Calu3 (cell line): ENCODE data around the gene MSLN. TPM values are rescaled to one million over a fixed set of nuclear protein-coding genes. Genes with fewer than 3 reads are reported as not detected.

Experiments used
- BruUV-seq: library from RNA; stranded (reverse); fragments of 400-500 nt; replicated peaks from 2 replicates; lab custom pipeline; 2021; lab: Mats Ljungman, UMichigan
- CTCF ChIA-PET: fragments of 300-600 bp; sonication (Branson Sonifier 250); formaldehyde crosslinking; loops from one replicate; lab custom pipeline; 2022; ENCODE audit warnings: antibody characterized with exemption; lab: Charles Lee
- DNase-seq: peaks from one replicate; pipeline ENCODE4 v3.0.0; 2022
- H3K27ac Mint-ChIP-seq: one replicate; pipeline ENCODE4 v1.8.0; 2022; ENCODE audit warnings: mixed read lengths; ENCODE audit not compliant: unreplicated experiment
- H3K27me3 Mint-ChIP-seq: one replicate; pipeline ENCODE4 v1.8.0; 2022; ENCODE audit warnings: mixed read lengths; ENCODE audit not compliant: unreplicated experiment
- H3K36me3 Mint-ChIP-seq: one replicate; pipeline ENCODE4 v1.8.0; 2022; ENCODE audit warnings: mild to moderate bottlenecking, moderate library complexity, mixed read lengths; ENCODE audit not compliant: insufficient read depth, unreplicated experiment
- H3K4me1 Mint-ChIP-seq: one replicate; pipeline ENCODE4 v1.8.0; 2022; ENCODE audit warnings: mild to moderate bottlenecking, low read depth, mixed read lengths; ENCODE audit not compliant: unreplicated experiment
- H3K4me3 Mint-ChIP-seq: one replicate; pipeline ENCODE4 v1.8.0; 2022; ENCODE audit warnings: mild to moderate bottlenecking, low read depth, moderate library complexity, mixed read lengths; ENCODE audit not compliant: unreplicated experiment
- H3K9me3 Mint-ChIP-seq: one replicate; pipeline ENCODE4 v1.8.0; 2022; ENCODE audit warnings: low read depth, mixed read lengths; ENCODE audit not compliant: unreplicated experiment
- intact Hi-C: fragments of 100-400 bp; cut with micrococcal nuclease; formaldehyde crosslinking; loops from one replicate; pipeline ENCODE4 v1.10.0; 2022; ENCODE audit not compliant: unreplicated experiment
- total RNA-seq: library from RNA; stranded (reverse); gene quantifications from 2 replicates; pipeline ENCODE4 v1.2.3, GENCODE V29; 2022
- TF ChIP-seq, protein P1 (sequence below): fragments of 200-600 bp; IDR thresholded peaks from one replicate; pipeline ENCODE4 v1.8.0; 2022; ENCODE audit warnings: antibody characterized with exemption; ENCODE audit not compliant: unreplicated experiment

The MSLN gene
- total RNA-seq, 1 experiment from 2014 or later, result 3.4 TPM

DNA sequence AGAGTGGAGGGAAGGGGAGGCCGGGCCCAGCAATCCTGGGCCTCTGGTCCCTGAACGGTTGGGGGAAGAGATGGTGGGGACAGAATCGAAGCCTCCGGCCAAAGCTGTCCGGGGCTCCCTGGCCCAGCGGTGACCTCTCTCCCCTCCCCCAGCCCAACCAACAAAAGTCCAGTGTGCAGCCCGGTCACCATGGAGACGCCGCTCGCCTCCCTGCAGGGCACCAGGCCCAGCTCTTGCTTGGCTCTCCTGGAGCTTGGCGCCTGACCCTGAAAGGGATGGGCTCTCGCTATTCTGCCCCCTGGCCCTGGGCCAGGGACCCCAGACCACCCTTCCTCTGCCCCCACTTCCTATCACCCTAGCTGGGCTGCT is 44.4 kb upstream of the MSLN start:
- intact Hi-C loops, result no loop called here
- H3K27me3 Mint-ChIP-seq, result peaks cover 6% of the 10 kb centered on the region
- no peaks in the 10 kb centered on the region for H3K9me3 Mint-ChIP-seq
- peak; percentile 77 for DNase-seq
- peak overlapping the region; percentile 83 for H3K27ac Mint-ChIP-seq
- BruUV-seq, result no TSS peak
- CTCF ChIA-PET, result interaction anchor here (0.7 to 1.3 kb wide), 5 partner anchors 10 to 69 kb away, joined by 3 to 10 read pairs (median 4); partner anchors contain the start of genes CCDC78, CIAO3 and HAGHL
- TF ChIP-seq, protein P1, sequence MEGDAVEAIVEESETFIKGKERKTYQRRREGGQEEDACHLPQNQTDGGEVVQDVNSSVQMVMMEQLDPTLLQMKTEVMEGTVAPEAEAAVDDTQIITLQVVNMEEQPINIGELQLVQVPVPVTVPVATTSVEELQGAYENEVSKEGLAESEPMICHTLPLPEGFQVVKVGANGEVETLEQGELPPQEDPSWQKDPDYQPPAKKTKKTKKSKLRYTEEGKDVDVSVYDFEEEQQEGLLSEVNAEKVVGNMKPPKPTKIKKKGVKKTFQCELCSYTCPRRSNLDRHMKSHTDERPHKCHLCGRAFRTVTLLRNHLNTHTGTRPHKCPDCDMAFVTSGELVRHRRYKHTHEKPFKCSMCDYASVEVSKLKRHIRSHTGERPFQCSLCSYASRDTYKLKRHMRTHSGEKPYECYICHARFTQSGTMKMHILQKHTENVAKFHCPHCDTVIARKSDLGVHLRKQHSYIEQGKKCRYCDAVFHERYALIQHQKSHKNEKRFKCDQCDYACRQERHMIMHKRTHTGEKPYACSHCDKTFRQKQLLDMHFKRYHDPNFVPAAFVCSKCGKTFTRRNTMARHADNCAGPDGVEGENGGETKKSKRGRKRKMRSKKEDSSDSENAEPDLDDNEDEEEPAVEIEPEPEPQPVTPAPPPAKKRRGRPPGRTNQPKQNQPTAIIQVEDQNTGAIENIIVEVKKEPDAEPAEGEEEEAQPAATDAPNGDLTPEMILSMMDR, result no peak
- peaks cover 75% of the 10 kb centered on the region for H3K36me3 Mint-ChIP-seq
- H3K4me1 Mint-ChIP-seq, result peaks cover 27% of the 10 kb centered on the region
- H3K4me3 Mint-ChIP-seq, result peak overlapping the region; percentile 78

DNA sequence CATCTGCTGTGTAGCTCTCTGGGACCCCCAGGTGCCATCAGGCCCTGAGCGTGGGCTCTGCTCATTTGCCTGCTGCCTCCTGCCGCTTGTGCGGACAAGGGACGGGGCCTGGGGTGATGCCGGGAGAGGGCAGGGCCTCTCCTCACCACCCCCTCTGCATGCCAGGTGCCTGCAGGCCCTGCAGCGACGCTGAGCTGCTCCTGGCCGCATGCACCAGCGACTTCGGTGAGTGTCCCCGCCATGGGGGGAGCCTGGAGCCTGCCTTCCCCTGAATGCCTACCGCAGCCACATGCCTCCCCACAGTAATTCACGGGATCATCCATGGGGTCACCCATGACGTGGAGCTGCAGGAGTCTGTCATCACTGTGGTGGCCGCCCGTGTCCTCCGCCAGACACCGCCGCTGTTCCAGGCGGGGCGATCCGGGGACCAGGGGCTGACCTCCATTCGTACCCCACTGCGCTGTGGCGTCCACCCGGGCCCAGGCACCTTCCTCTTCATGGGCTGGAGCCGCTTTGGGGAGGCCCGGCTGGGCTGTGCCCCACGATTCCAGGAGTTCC is 43.7 kb upstream of the MSLN start:
- intact Hi-C loops, result no loop called here
- Mint-ChIP-seq H3K4me3 (peak overlapping the region; percentile 78), H3K9me3 (no peaks in the 10 kb centered on the region), H3K27me3 (no peaks in the 10 kb centered on the region), H3K4me1 (peaks cover 27% of the 10 kb centered on the region), H3K36me3 (peaks cover 82% of the 10 kb centered on the region), H3K27ac (peak overlapping the region; percentile 83)
- no peak for DNase-seq
- CTCF ChIA-PET, result interaction anchor here (0.9 to 1.3 kb wide), 2 partner anchors 9 to 24 kb away, joined by 5 to 10 read pairs; partner anchors contain the start of genes CCDC78, CIAO3 and HAGHL
- no TSS peak for BruUV-seq
- TF ChIP-seq, protein P1, result no peak

DNA sequence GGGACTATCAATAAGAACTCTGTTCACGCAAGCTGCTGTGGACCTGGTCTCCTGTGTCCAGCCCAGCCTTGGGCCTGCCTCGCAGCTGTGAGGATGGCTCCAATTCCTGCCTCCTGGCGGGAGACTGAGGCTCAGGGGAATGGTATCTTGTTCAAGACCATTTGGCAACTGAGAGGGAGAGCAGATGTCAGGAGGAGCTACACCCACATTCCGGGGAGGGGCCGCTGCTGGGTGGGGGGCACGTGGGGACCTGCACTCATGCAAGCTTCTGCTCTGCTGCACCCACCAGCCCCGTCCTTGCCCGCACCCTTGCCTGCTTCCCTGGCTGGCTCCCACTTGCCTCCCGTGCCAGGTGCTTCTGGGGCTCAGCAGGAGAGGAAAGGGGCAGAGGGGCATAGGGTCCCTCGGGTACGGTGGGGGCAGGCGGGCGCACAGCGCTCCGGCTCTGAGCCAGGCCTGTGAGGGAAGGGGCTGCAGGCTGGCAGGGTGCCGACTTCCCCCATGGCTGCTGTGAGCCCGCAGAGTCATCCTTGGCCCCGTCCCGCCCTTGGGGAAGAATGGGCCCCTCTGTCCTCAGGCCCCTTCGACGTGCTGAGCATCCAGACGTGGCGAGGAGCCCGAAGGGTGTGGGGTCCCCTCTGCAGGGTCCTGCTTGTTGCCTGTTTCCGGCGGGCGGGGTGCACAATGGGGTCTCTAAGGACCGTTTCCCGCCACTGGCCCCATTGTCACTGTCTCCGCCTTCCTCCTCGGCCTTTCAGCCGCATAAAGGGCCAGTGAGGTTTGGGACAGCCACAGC is 42.9 kb upstream of the MSLN start:
- H3K27ac Mint-ChIP-seq, result no peak overlapping the region
- peaks cover 27% of the 10 kb centered on the region for H3K4me1 Mint-ChIP-seq
- no peaks in the 10 kb centered on the region for H3K9me3 Mint-ChIP-seq
- BruUV-seq, result no TSS peak
- H3K4me3 Mint-ChIP-seq, result no peak overlapping the region
- no peak for DNase-seq
- no peaks in the 10 kb centered on the region for H3K27me3 Mint-ChIP-seq
- H3K36me3 Mint-ChIP-seq, result peaks cover 86% of the 10 kb centered on the region
- CTCF ChIA-PET, result no interaction called here
- TF ChIP-seq, protein P1, result no peak
- intact Hi-C loops, result no loop called here

DNA sequence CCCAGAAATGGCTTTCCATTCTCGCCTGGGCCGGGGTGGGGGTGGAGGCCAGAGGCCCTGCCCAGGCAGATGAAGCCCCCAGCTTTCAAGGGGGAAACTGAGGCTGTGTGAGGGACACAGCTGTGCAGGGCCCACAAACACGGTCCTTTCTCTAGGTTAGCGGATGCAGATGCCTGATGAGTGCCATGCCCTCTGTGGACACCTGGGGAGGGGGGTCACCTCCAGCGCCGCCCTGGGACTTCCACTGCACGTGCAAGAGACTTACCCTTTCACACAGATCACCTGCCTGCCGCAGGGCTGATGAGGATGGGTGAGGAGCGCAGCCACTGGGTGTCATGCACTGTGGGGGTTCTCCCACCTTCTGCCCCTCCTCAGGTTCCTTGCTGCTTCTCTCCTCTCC is 42.1 kb upstream of the MSLN start:
- CTCF ChIA-PET, result no interaction called here
- intact Hi-C loops, result no loop called here
- Mint-ChIP-seq H3K9me3 (no peaks in the 10 kb centered on the region), H3K27ac (peak overlapping the region; percentile 77), H3K4me1 (peaks cover 27% of the 10 kb centered on the region), H3K4me3 (peak overlapping the region; percentile 84), H3K27me3 (no peaks in the 10 kb centered on the region), H3K36me3 (peaks cover 82% of the 10 kb centered on the region)
- TF ChIP-seq, protein P1, result no peak
- no peak for DNase-seq
- no TSS peak for BruUV-seq
